HepG2 (cell line): Measurements from ENCODE around the gene ZBTB46. TPM values are rescaled to one million over a fixed set of nuclear protein-coding genes. Genes with fewer than 3 reads are reported as not detected.

Source experiments
- ATF3 ChIP-seq: sonication (generic); formaldehyde crosslinking; IDR thresholded peaks from 2 replicates; pipeline ENCODE4 v1.4.0; 2020; ENCODE audit warnings: missing genetic modification reagents
- CSRNP2 ChIP-seq: sonication (generic); formaldehyde crosslinking; conservative IDR thresholded peaks from 2 replicates; pipeline ENCODE4 v1.8.0; 2022; ENCODE audit warnings: low read depth, missing genetic modification reagents
- EEA1 ChIP-seq: sonication (generic); formaldehyde crosslinking; IDR thresholded peaks from 2 replicates; pipeline ENCODE4 v1.5.1; 2020; ENCODE audit warnings: mild to moderate bottlenecking, missing genetic modification reagents, borderline replicate concordance
- GLI4 ChIP-seq: sonication (generic); formaldehyde crosslinking; IDR thresholded peaks from 2 replicates; pipeline ENCODE4 v1.5.1; 2020; ENCODE audit warnings: missing genetic modification reagents, mild to moderate bottlenecking, moderate library complexity, borderline replicate concordance
- HNRNPK ChIP-seq: fragments of 200-400 bp; formaldehyde crosslinking; IDR thresholded peaks from 2 replicates; pipeline ENCODE4 v1.6.1; 2018; ENCODE audit warnings: low read length, low read depth, moderate library complexity, mild to moderate bottlenecking; ENCODE audit not compliant: poor library complexity, severe bottlenecking
- MED13 ChIP-seq: sonication (generic); formaldehyde crosslinking; IDR thresholded peaks from 2 replicates; pipeline ENCODE4 v1.5.0; 2020; ENCODE audit warnings: missing genetic modification reagents
- MYNN ChIP-seq: sonication (generic); formaldehyde crosslinking; IDR thresholded peaks from 2 replicates; pipeline ENCODE4 v1.4.0; 2020; ENCODE audit warnings: mild to moderate bottlenecking, low read depth, missing genetic modification reagents
- NFKB2 ChIP-seq: sonication (generic); formaldehyde crosslinking; IDR thresholded peaks from 2 replicates; pipeline ENCODE4 v1.4.0; 2020; ENCODE audit warnings: missing genetic modification reagents, borderline replicate concordance
- NR2F6 ChIP-seq, 2 experiments: IDR thresholded peaks; 2 replicates each; pipeline ENCODE4 v1.6.1; 2016; ENCODE audit warnings: antibody characterized with exemption in 1 of 2, mild to moderate bottlenecking in 1 of 2
- SP1 ChIP-seq, 2 experiments: fragments of 450-650 bp in 1 of 2; sonication (generic) in 1 of 2; formaldehyde crosslinking in 1 of 2; IDR thresholded peaks; 2 replicates each; pipeline versions ENCODE4 v1.4.0 to v1.6.1; 2016 to 2020; ENCODE audit warnings: missing genetic modification reagents in 1 of 2
- UBTF ChIP-seq: sonication (generic); formaldehyde crosslinking; IDR thresholded peaks from 2 replicates; pipeline ENCODE4 v1.4.0; 2020; ENCODE audit warnings: mild to moderate bottlenecking, missing genetic modification reagents
- ZBTB2 ChIP-seq: sonication (generic); formaldehyde crosslinking; IDR thresholded peaks from 2 replicates; pipeline ENCODE4 v1.8.0; 2022; ENCODE audit warnings: low read depth, missing genetic modification reagents
- ZBTB49 ChIP-seq: sonication (generic); formaldehyde crosslinking; IDR thresholded peaks from 2 replicates; pipeline ENCODE4 v1.4.0; 2020; ENCODE audit warnings: missing genetic modification reagents, borderline replicate concordance
- ZNF496 ChIP-seq: sonication (generic); formaldehyde crosslinking; IDR thresholded peaks from 2 replicates; pipeline ENCODE4 v1.8.1; 2023; ENCODE audit warnings: mild to moderate bottlenecking, moderate library complexity, missing genetic modification reagents; ENCODE audit not compliant: insufficient replicate concordance
- ZNF747 ChIP-seq: sonication (generic); formaldehyde crosslinking; IDR thresholded peaks from 2 replicates; pipeline ENCODE4 v1.8.1; 2023; ENCODE audit warnings: missing genetic modification reagents, mild to moderate bottlenecking, borderline replicate concordance
- ZNF770 ChIP-seq: sonication (generic); formaldehyde crosslinking; IDR thresholded peaks from 2 replicates; pipeline ENCODE4 v1.5.0; 2020; ENCODE audit warnings: mild to moderate bottlenecking, missing genetic modification reagents
- polyA plus RNA-seq, 8 experiments: library from polyadenylated mRNA; depleted of rRNA in 3 of 8; stranded (reverse) in 7 of 8; unstranded in 1 of 8; fragments of >200 nt; fragmentation: Illumina TruSeq in 4 of 8; extraction: Trizol in 4 of 8; gene quantifications; 2 replicates each; pipeline versions ENCODE4 v1.2.1 to v1.2.3, GENCODE V29; 2011 to 2016; ENCODE audit warnings: low read depth in 4 of 8, missing spikeins in 1 of 8, mixed read lengths in 1 of 8; ENCODE audit not compliant: insufficient read depth in 1 of 8
- total RNA-seq, 5 experiments: library from RNA; depleted of rRNA; stranded (reverse); fragments of >200 nt; fragmentation: Illumina TruSeq; extraction: Trizol; gene quantifications; 2 replicates each; pipeline ENCODE4 v1.2.3, GENCODE V29; 2016; ENCODE audit warnings: low read depth in 1 of 5

Gene ZBTB46
- total and polyA plus RNA-seq, 2 of the 13 experiments (the other 11 are each of a cell fraction or from before 2014, with no cell fraction given) = 1.6 to 13.5 TPM

GRCh38 chr20:63848003-63848911, 17.2 kb upstream of the ZBTB46 start (continued):
- no peak for TF ChIP-seq ZNF770
- no peak for TF ChIP-seq GLI4 (CRISPR knock-in tag)
- no peak for TF ChIP-seq SP1 (IDR thresholded peaks at IDR 0.05)
- TF ChIP-seq SP1 (CRISPR knock-in tag; IDR thresholded peaks at IDR 0.05) = no peak
- TF ChIP-seq ZNF496 (CRISPR knock-in tag) = no peak
- TF ChIP-seq EEA1 = 0 out of 2 replicates have a peak, but pooled peaks have one; percentile 67
- TF ChIP-seq HNRNPK = no peak
- no peak for TF ChIP-seq ZBTB49 (CRISPR knock-in tag)
- 0 out of 2 replicates have a peak, but pooled peaks have one; percentile 16 for TF ChIP-seq ZNF747 (CRISPR knock-in tag)
- TF ChIP-seq MYNN = no peak
- no peak for TF ChIP-seq CSRNP2 (CRISPR knock-in tag)
- no peak for TF ChIP-seq ZBTB2
- no peak for TF ChIP-seq ATF3 (CRISPR knock-in tag)
- no peak for TF ChIP-seq NFKB2 (CRISPR knock-in tag)
- no peak for TF ChIP-seq NR2F6 (IDR thresholded peaks at IDR 0.05)
- TF ChIP-seq NR2F6 (CRISPR knock-in tag; IDR thresholded peaks at IDR 0.05) = 0 out of 2 replicates have a peak, but pooled peaks have one; percentile 4
- no peak; the same call in 1 of the 2 replicates for TF ChIP-seq MED13 (CRISPR knock-in tag)
- TF ChIP-seq UBTF (CRISPR knock-in tag) = peak; percentile 54; the same call in 1 of the 2 replicates
